ENCODE results near the gene ZNF770. TPM values are rescaled to one million over a fixed set of nuclear protein-coding genes. Genes with fewer than 3 reads are reported as not detected.

Gene ZNF770
- total RNA-seq, 6 donors from 2014 or later = 6.4 to 28.2 (median 21.7) TPM

GRCh38 chr15:35019404-35020327, 31.6 kb upstream of the ZNF770 start:
- no peak for TF ChIP-seq POLR2AphosphoS5 (IDR thresholded peaks at IDR 0.05)
- no peak for TF ChIP-seq POLR2A (IDR thresholded peaks at IDR 0.05)
- no peak for TF ChIP-seq EP300 (IDR thresholded peaks at IDR 0.05)
- TF ChIP-seq, protein P1, sequence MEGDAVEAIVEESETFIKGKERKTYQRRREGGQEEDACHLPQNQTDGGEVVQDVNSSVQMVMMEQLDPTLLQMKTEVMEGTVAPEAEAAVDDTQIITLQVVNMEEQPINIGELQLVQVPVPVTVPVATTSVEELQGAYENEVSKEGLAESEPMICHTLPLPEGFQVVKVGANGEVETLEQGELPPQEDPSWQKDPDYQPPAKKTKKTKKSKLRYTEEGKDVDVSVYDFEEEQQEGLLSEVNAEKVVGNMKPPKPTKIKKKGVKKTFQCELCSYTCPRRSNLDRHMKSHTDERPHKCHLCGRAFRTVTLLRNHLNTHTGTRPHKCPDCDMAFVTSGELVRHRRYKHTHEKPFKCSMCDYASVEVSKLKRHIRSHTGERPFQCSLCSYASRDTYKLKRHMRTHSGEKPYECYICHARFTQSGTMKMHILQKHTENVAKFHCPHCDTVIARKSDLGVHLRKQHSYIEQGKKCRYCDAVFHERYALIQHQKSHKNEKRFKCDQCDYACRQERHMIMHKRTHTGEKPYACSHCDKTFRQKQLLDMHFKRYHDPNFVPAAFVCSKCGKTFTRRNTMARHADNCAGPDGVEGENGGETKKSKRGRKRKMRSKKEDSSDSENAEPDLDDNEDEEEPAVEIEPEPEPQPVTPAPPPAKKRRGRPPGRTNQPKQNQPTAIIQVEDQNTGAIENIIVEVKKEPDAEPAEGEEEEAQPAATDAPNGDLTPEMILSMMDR (IDR thresholded peaks at IDR 0.05) = no peak
- DNase-seq (no peak), ATAC-seq (ENCODE audit: low FRiP score in 2 of 2) (no peak)
- WGBS, 2 donors = 87 to 91% methylated on average over 6 of the region's 6 CpGs
- no peaks in the 10 kb centered on the region for H3K9me3 ChIP-seq
- H3K4me1 ChIP-seq = peaks cover 0 to 6% (median 0%) of the 10 kb centered on the region in 4 donors
- no peaks in the 10 kb centered on the region for H3K36me3 ChIP-seq
- peak overlapping the region in 1 of 4 donors; percentile 35 for H3K27ac ChIP-seq
- no peaks in the 10 kb centered on the region for H3K27me3 ChIP-seq
- peak overlapping the region in 1 of 4 donors; percentile 13 for H3K4me3 ChIP-seq

GRCh38 chr15:35014241-35014640, 26.2 kb upstream of the ZNF770 start:
- no peaks in the 10 kb centered on the region for H3K9me3 ChIP-seq
- no peak for ATAC-seq (ENCODE audit: low FRiP score in 2 of 2)
- no peak for TF ChIP-seq POLR2AphosphoS5 (IDR thresholded peaks at IDR 0.05)
- no peak for TF ChIP-seq EP300 (IDR thresholded peaks at IDR 0.05)
- no peak for TF ChIP-seq POLR2A (IDR thresholded peaks at IDR 0.05)
- TF ChIP-seq, protein P1 (IDR thresholded peaks at IDR 0.05) = no peak

DNA sequence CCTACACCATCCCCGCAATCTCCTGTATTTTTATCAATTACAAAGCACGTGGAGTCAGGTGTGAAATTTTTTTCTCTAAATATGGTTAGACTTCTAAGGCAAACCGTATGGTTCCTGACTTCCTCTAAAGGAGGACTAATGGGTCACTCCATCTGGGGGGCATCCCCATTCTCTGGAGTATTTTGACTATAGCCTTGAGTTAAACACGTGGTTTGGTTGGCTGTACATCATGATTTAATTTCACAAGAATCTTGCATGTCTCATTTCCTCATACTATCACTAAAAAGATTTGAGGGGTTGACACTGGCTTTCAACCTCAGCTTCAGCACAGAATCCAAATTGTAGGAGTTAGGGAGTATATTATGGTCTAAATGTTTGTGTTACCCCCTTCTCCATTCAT, 25.3 kb upstream of the ZNF770 start:
- no peaks in the 10 kb centered on the region for H3K4me1 ChIP-seq
- no peaks in the 10 kb centered on the region for H3K27me3 ChIP-seq
- no peaks in the 10 kb centered on the region for H3K9me3 ChIP-seq
- WGBS, 2 donors = 45 to 72% methylated on average over 4 of the region's 4 CpGs
- DNase-seq (no peak), ATAC-seq (ENCODE audit: low FRiP score in 2 of 2) (no peak)
- no peak overlapping the region for H3K27ac ChIP-seq
- TF ChIP-seq, protein P1 (IDR thresholded peaks at IDR 0.05) = no peak
- no peak for TF ChIP-seq POLR2AphosphoS5 (IDR thresholded peaks at IDR 0.05)
- no peak for TF ChIP-seq EP300 (IDR thresholded peaks at IDR 0.05)
- no peak for TF ChIP-seq POLR2A (IDR thresholded peaks at IDR 0.05)
- H3K4me3 ChIP-seq = no peak overlapping the region
- no peaks in the 10 kb centered on the region for H3K36me3 ChIP-seq

More at GRCh38 chr15:35014241-35014640, 26.2 kb upstream of the ZNF770 start:
- Histone ChIP-seq H3K4me3 (no peak overlapping the region), H3K27ac (no peak overlapping the region), H3K4me1 (no peaks in the 10 kb centered on the region), H3K27me3 (no peaks in the 10 kb centered on the region), H3K36me3 (no peaks in the 10 kb centered on the region)
- DNase-seq = no peak

- Histone ChIP-seq H3K4me1 (no peaks in the 10 kb centered on the region), H3K9me3 (no peaks in the 10 kb centered on the region), H3K36me3 (no peaks in the 10 kb centered on the region), H3K27ac (no peak overlapping the region), H3K4me3 (no peak overlapping the region), H3K27me3 (no peaks in the 10 kb centered on the region)
- WGBS, 2 donors = 85 to 93% methylated on average over 2 of the region's 2 CpGs
- no peak for TF ChIP-seq POLR2AphosphoS5 (IDR thresholded peaks at IDR 0.05)
- no peak for TF ChIP-seq EP300 (IDR thresholded peaks at IDR 0.05)
- TF ChIP-seq, protein P1 (IDR thresholded peaks at IDR 0.05) = no peak
- no peak for TF ChIP-seq POLR2A (IDR thresholded peaks at IDR 0.05)
- DNase-seq = no peak
- no peak for ATAC-seq (ENCODE audit: low FRiP score in 2 of 2)
Observed at GRCh38 chr15:35007397-35007796, 19.3 kb upstream of the ZNF770 start.

Data from upper lobe of left lung (tissue), 6 donors.